ENCODE data around the gene OAS2. TPM values are rescaled to one million over a fixed set of nuclear protein-coding genes. Genes with fewer than 3 reads are reported as not detected.

OAS2 gene
- total and polyA plus RNA-seq, 8 donors = 0.79 to 3.9 (median 1.2) TPM

DNA sequence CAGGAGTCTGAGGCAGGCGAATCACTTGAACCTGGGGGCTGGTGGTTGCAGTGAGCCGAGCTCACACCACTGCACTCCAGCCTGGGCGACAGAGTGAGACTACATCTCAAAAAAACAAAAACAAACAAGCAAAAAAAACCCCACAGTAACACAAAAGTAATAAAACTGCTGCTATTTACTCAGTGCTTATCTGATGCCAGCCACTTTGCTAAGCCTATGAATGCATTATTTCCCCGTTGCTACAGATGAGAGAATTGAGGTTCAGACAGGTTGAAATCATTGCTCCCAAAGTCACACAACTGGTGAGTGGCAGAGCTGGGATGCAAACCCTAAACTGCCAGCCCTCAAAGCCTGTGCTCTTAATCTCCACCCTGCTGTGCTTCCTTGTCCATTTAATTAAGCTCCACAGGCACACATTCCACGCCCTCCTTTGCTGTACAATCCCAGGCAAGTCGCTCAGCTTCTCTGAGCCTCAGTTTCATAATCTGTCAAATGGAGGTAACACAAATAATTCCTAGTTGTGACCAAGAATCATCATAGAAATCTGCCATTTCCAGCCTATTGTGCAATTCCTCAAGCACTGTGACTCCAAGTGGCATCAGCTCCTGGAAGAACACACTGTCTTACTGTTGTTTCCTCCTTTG lies 45.7 kb upstream of the OAS2 start:
- Histone ChIP-seq H3K4me1 (no peaks in the 10 kb centered on the region), H3K27me3 (no peaks in the 10 kb centered on the region), H3K27ac (no peak overlapping the region), H3K4me3 (no peak overlapping the region), H3K9me3 (no peaks in the 10 kb centered on the region), H3K36me3 (no peaks in the 10 kb centered on the region)
- TF ChIP-seq, protein P1, sequence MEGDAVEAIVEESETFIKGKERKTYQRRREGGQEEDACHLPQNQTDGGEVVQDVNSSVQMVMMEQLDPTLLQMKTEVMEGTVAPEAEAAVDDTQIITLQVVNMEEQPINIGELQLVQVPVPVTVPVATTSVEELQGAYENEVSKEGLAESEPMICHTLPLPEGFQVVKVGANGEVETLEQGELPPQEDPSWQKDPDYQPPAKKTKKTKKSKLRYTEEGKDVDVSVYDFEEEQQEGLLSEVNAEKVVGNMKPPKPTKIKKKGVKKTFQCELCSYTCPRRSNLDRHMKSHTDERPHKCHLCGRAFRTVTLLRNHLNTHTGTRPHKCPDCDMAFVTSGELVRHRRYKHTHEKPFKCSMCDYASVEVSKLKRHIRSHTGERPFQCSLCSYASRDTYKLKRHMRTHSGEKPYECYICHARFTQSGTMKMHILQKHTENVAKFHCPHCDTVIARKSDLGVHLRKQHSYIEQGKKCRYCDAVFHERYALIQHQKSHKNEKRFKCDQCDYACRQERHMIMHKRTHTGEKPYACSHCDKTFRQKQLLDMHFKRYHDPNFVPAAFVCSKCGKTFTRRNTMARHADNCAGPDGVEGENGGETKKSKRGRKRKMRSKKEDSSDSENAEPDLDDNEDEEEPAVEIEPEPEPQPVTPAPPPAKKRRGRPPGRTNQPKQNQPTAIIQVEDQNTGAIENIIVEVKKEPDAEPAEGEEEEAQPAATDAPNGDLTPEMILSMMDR (IDR thresholded peaks at IDR 0.05) = no peak
- no peak for ATAC-seq
- 44% methylated on average over 6 of the region's 6 CpGs for WGBS, 2 donors
- no peak for DNase-seq
- intact Hi-C loops (cut with DNase I) = no loop called here
- no peak for FAIRE-seq

DNA sequence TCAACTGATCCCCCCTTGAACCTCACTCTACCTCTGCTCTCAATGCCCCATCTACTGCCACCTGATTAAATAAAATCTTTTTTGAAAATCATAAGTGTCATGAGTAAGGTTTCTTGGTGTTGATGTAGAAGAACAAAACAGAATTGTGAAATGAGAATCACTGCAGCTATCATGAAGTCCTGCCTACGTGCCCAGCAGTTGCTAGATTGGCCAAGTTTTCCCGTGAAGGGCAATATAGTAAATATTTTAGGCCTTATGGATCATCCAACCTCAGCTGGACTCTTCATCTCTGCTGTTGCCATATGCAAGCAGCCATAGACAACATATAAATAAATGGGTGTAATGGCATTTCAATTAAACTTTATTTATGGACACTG lies 45.2 kb upstream of the OAS2 start:
- Histone ChIP-seq H3K27me3 (no peaks in the 10 kb centered on the region), H3K4me3 (no peak overlapping the region), H3K9me3 (no peaks in the 10 kb centered on the region), H3K27ac (no peak overlapping the region), H3K36me3 (no peaks in the 10 kb centered on the region), H3K4me1 (no peaks in the 10 kb centered on the region)
- FAIRE-seq (no peak), DNase-seq (no peak), ATAC-seq (no peak)
- TF ChIP-seq, protein P1 (IDR thresholded peaks at IDR 0.05) = no peak
- 59 to 63% methylated on average over 2 of the region's 2 CpGs for whole genome bisulfite sequencing, 2 donors
- intact Hi-C loops (cut with DNase I) = no loop called here

DNA sequence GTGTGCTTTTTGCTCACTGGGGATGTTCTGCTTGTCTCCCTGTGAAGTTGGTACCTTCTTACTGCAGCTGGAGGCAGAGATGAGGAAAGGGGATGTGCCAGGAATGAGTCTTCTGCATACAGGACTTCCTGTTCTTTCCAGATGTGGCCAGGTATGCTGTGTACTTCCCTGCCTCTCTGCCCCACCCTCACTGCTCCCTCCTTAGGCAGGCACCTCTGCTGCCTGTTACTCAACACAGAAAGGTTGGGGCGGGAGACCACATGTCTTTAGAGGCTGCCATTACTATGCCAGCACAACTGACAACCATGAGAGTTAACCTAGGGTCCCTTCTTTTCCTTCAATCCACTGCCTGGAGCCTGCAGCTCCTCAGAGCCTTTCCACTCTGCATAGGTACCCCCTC lies 42.1 kb upstream of the OAS2 start:
- no peak for FAIRE-seq

DNA sequence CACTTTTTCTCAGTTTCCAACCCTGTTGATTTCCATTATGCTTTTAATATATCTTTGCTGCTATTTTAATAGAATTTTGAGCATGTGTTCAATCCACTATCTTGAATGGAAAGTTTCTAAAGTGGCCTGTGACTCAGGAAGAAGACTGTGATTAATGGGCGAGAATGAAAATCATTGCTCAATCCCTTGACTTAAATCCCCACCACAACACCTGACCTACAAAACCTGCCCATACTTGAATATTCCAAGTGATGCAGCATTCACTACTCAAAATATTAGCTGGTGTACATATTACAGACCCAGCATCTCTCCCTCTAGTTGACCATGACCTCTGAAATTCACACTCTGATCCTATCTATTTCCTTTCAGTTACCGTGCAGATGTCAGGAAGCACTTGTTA lies 41.4 kb upstream of the OAS2 start:
- TF ChIP-seq, protein P1 (IDR thresholded peaks at IDR 0.05) = no peak
- Histone ChIP-seq H3K9me3 (no peaks in the 10 kb centered on the region), H3K36me3 (no peaks in the 10 kb centered on the region), H3K27me3 (no peaks in the 10 kb centered on the region), H3K27ac (no peak overlapping the region), H3K4me1 (peaks cover 0 to 10% (median 6%) of the 10 kb centered on the region in 3 donors), H3K4me3 (no peak overlapping the region)
- FAIRE-seq (no peak), DNase-seq (no peak), ATAC-seq (no peak)
- intact Hi-C loops (cut with DNase I) = no loop called here
- 53 to 56% methylated on average over 2 of the region's 2 CpGs for whole genome bisulfite sequencing, 2 donors

More for the DNA sequence above, 42.1 kb upstream of the OAS2 start:
- H3K36me3 ChIP-seq = no peaks in the 10 kb centered on the region
- no peak overlapping the region for H3K4me3 ChIP-seq
- TF ChIP-seq, protein P1 (IDR thresholded peaks at IDR 0.05) = no peak
- WGBS, 2 donors = 86 to 87% methylated on average over 1 of the region's 1 CpG
- peaks cover 0 to 10% (median 6%) of the 10 kb centered on the region in 3 donors for H3K4me1 ChIP-seq
- DNase-seq (no peak), ATAC-seq (no peak)
- intact Hi-C loops (cut with DNase I) = no loop called here
- H3K9me3 ChIP-seq = no peaks in the 10 kb centered on the region
- H3K27me3 ChIP-seq = no peaks in the 10 kb centered on the region
- no peak overlapping the region for H3K27ac ChIP-seq

Measured in pancreas (tissue), 10 donors.